Activated CD4-positive, alpha-beta T cell treated with anti-CD3 and anti-CD28 coated beads for 36 hours (primary cell): ENCODE results near the gene KCNIP4. TPM values are rescaled to one million over a fixed set of nuclear protein-coding genes. Genes with fewer than 3 reads are reported as not detected.

Experiments
- ATAC-seq: fragments of 200-7000 bp; cut with Tn5 transposase; one replicate; pipeline ENCODE4 v1.10.0; 2021; ENCODE audit warnings: mild to moderate bottlenecking, moderate library complexity
- CTCF ChIA-PET: fragments of 350-600 bp; sonication (Branson Sonifier 250); formaldehyde crosslinking; loops from one replicate; lab custom pipeline; 2021; ENCODE audit warnings: antibody characterized with exemption; lab: Charles Lee
- POLR2A ChIA-PET: fragments of 350-600 bp; sonication (Branson Sonifier 250); formaldehyde crosslinking; loops from one replicate; lab custom pipeline; 2021; ENCODE audit warnings: antibody characterized with exemption, inconsistent platforms; lab: Charles Lee
- DNase-seq: peaks from one replicate; pipeline ENCODE4 v3.0.0-alpha.2; 2020
- H3K27ac Mint-ChIP-seq: one replicate; pipeline ENCODE4 v1.8.0; 2021; ENCODE audit warnings: mixed read lengths
- H3K27me3 Mint-ChIP-seq: one replicate; pipeline ENCODE4 v1.8.0; 2021; ENCODE audit warnings: mixed read lengths
- H3K36me3 Mint-ChIP-seq: one replicate; pipeline ENCODE4 v1.8.0; 2021; ENCODE audit warnings: low read depth, mixed read lengths
- H3K4me1 Mint-ChIP-seq: one replicate; pipeline ENCODE4 v1.8.0; 2021; ENCODE audit warnings: mixed read lengths
- H3K4me3 Mint-ChIP-seq: one replicate; pipeline ENCODE4 v1.8.0; 2021; ENCODE audit warnings: mild to moderate bottlenecking, moderate library complexity, mixed read lengths
- H3K9me3 Mint-ChIP-seq: one replicate; pipeline ENCODE4 v1.8.0; 2021; ENCODE audit warnings: low read depth, mixed read lengths
- intact Hi-C, 2 experiments: fragments of 100-400 bp; cut with DNase I in 1 of 2; cut with micrococcal nuclease in 1 of 2; formaldehyde crosslinking; loops; one replicate each; pipeline versions ENCODE4 v1.14.2 to v1.15.1; 2022 to 2024; cut with DNase I, micrococcal nuclease
- total RNA-seq, 2 experiments: library from RNA; stranded (reverse); gene quantifications; one replicate each; pipeline ENCODE4 v1.2.3, GENCODE V29; 2021

KCNIP4 gene
- total RNA-seq, 2 experiments from 2014 or later: not detected

GRCh38 chr4:21307709-21308108 lies 640.9 kb downstream of the KCNIP4 start:
- ChIA-PET POLR2A (no interaction called here), CTCF (no interaction called here)
- Mint-ChIP-seq H3K36me3 (no peaks in the 10 kb centered on the region), H3K4me1 (no peaks in the 10 kb centered on the region), H3K27me3 (peaks cover 14% of the 10 kb centered on the region), H3K9me3 (no peaks in the 10 kb centered on the region), H3K27ac (no peak overlapping the region), H3K4me3 (no peak overlapping the region)
- DNase-seq: no peak
- no peak for ATAC-seq
- intact Hi-C loops: no loop called here

- H3K9me3 Mint-ChIP-seq: no peaks in the 10 kb centered on the region
- H3K4me3 Mint-ChIP-seq: no peak overlapping the region
- DNase-seq: no peak
- intact Hi-C loops: no loop called here
- no peak overlapping the region for H3K27ac Mint-ChIP-seq
- ChIA-PET CTCF (no interaction called here), POLR2A (no interaction called here)
- no peaks in the 10 kb centered on the region for H3K36me3 Mint-ChIP-seq
- no peak for ATAC-seq
- H3K4me1 Mint-ChIP-seq: no peaks in the 10 kb centered on the region
- peaks cover 14% of the 10 kb centered on the region for H3K27me3 Mint-ChIP-seq
Observed at GRCh38 chr4:21304540-21304887, 644.1 kb downstream of the KCNIP4 start.

GRCh38 chr4:21290562-21290961 lies 658.0 kb downstream of the KCNIP4 start:
- Mint-ChIP-seq H3K36me3 (no peaks in the 10 kb centered on the region), H3K4me3 (no peak overlapping the region), H3K27ac (no peak overlapping the region), H3K9me3 (peaks cover 4% of the 10 kb centered on the region), H3K27me3 (no peaks in the 10 kb centered on the region), H3K4me1 (peaks cover 3% of the 10 kb centered on the region)
- CTCF ChIA-PET: interaction anchor here (1.2 to 1.5 kb wide), 2 partner anchors 9 to 12 kb away, joined by 3 read pairs; no protein-coding TSS in a partner anchor
- POLR2A ChIA-PET: no interaction called here
- intact Hi-C loops: no loop called here
- no peak for ATAC-seq
- DNase-seq: no peak

GRCh38 chr4:21276046-21276445 lies 672.5 kb downstream of the KCNIP4 start:
- Mint-ChIP-seq H3K4me1 (no peaks in the 10 kb centered on the region), H3K27ac (no peak overlapping the region), H3K27me3 (no peaks in the 10 kb centered on the region), H3K9me3 (peaks cover 10% of the 10 kb centered on the region), H3K4me3 (no peak overlapping the region), H3K36me3 (no peaks in the 10 kb centered on the region)
- ChIA-PET CTCF (no interaction called here), POLR2A (no interaction called here)
- ATAC-seq: no peak
- no peak for DNase-seq
- intact Hi-C loops: no loop called here

GRCh38 chr4:21271439-21272052 lies 677.0 kb downstream of the KCNIP4 start:
- H3K27me3 Mint-ChIP-seq: no peaks in the 10 kb centered on the region
- ATAC-seq (no peak), DNase-seq (no peak)
- no peak overlapping the region for H3K27ac Mint-ChIP-seq
- H3K9me3 Mint-ChIP-seq: peaks cover 2% of the 10 kb centered on the region
- H3K36me3 Mint-ChIP-seq: no peaks in the 10 kb centered on the region
- H3K4me1 Mint-ChIP-seq: no peaks in the 10 kb centered on the region
- no peak overlapping the region for H3K4me3 Mint-ChIP-seq
- ChIA-PET POLR2A (no interaction called here), CTCF (no interaction called here)
- intact Hi-C loops: no loop called here

- Mint-ChIP-seq H3K9me3 (peaks cover 5% of the 10 kb centered on the region), H3K36me3 (no peaks in the 10 kb centered on the region), H3K4me1 (no peaks in the 10 kb centered on the region), H3K27me3 (no peaks in the 10 kb centered on the region), H3K4me3 (no peak overlapping the region), H3K27ac (no peak overlapping the region)
- DNase-seq (no peak), ATAC-seq (no peak)
- intact Hi-C loops: no loop called here
- ChIA-PET CTCF (no interaction called here), POLR2A (no interaction called here)
Observed at GRCh38 chr4:21248331-21248730, 700.2 kb downstream of the KCNIP4 start.

- no peak overlapping the region for H3K27ac Mint-ChIP-seq
- peaks cover 3% of the 10 kb centered on the region for H3K9me3 Mint-ChIP-seq
- intact Hi-C loops: no loop called here
- H3K27me3 Mint-ChIP-seq: no peaks in the 10 kb centered on the region
- no peak overlapping the region for H3K4me3 Mint-ChIP-seq
- no peak for ATAC-seq
- H3K4me1 Mint-ChIP-seq: no peaks in the 10 kb centered on the region
- DNase-seq: no peak
- POLR2A ChIA-PET: no interaction called here
- no peaks in the 10 kb centered on the region for H3K36me3 Mint-ChIP-seq
- CTCF ChIA-PET: no interaction called here
Observed at GRCh38 chr4:21242163-21242562, 706.4 kb downstream of the KCNIP4 start.

- no peak overlapping the region for H3K4me3 Mint-ChIP-seq
- DNase-seq (no peak), ATAC-seq (no peak)
- ChIA-PET CTCF (no interaction called here), POLR2A (no interaction called here)
- H3K27ac Mint-ChIP-seq: no peak overlapping the region
- intact Hi-C loops: no loop called here
- H3K27me3 Mint-ChIP-seq: no peaks in the 10 kb centered on the region
- no peaks in the 10 kb centered on the region for H3K36me3 Mint-ChIP-seq
- peaks cover 4% of the 10 kb centered on the region for H3K9me3 Mint-ChIP-seq
- no peaks in the 10 kb centered on the region for H3K4me1 Mint-ChIP-seq
Observed at GRCh38 chr4:21226637-21227538, 721.7 kb downstream of the KCNIP4 start.

GRCh38 chr4:21211846-21212245 lies 736.7 kb downstream of the KCNIP4 start:
- ChIA-PET POLR2A (interaction anchor here (0.6 kb wide), 1 partner anchor 25 kb away, joined by 3 read pairs; no protein-coding TSS in a partner anchor), CTCF (no interaction called here)
- intact Hi-C loops: no loop called here
- Mint-ChIP-seq H3K4me1 (no peaks in the 10 kb centered on the region), H3K4me3 (no peak overlapping the region), H3K36me3 (no peaks in the 10 kb centered on the region), H3K9me3 (peaks cover 3% of the 10 kb centered on the region), H3K27me3 (no peaks in the 10 kb centered on the region), H3K27ac (no peak overlapping the region)
- DNase-seq (no peak), ATAC-seq (no peak)

- ATAC-seq (no peak), DNase-seq (no peak)
- Mint-ChIP-seq H3K36me3 (no peaks in the 10 kb centered on the region), H3K27me3 (no peaks in the 10 kb centered on the region), H3K4me1 (no peaks in the 10 kb centered on the region), H3K27ac (no peak overlapping the region), H3K9me3 (peaks cover 3% of the 10 kb centered on the region), H3K4me3 (no peak overlapping the region)
- CTCF ChIA-PET: no interaction called here
- intact Hi-C loops: no loop called here
- POLR2A ChIA-PET: no interaction called here
Observed at GRCh38 chr4:21209860-21210259, 738.7 kb downstream of the KCNIP4 start.

GRCh38 chr4:21205821-21206531 lies 742.6 kb downstream of the KCNIP4 start:
- Mint-ChIP-seq H3K4me1 (no peaks in the 10 kb centered on the region), H3K4me3 (no peak overlapping the region), H3K9me3 (peaks cover 6% of the 10 kb centered on the region), H3K27me3 (no peaks in the 10 kb centered on the region), H3K27ac (no peak overlapping the region), H3K36me3 (no peaks in the 10 kb centered on the region)
- intact Hi-C loops: no loop called here
- DNase-seq (no peak), ATAC-seq (no peak)
- ChIA-PET POLR2A (no interaction called here), CTCF (interaction anchor here (1.5 kb wide), 1 partner anchor 10 kb away, joined by 3 read pairs; no protein-coding TSS in a partner anchor)
